HepG2 (cell line): ENCODE measurements around the gene POLR3K. TPM values are rescaled to one million over a fixed set of nuclear protein-coding genes. Genes with fewer than 3 reads are reported as not detected.
A peak's percentile ranks its signal among the peaks of the same experiment; 100 is the strongest.

Experiments used
- DMAP1 ChIP-seq: IDR thresholded peaks from 2 replicates; pipeline ENCODE4 v1.6.1; 2016
- ELF3 ChIP-seq: IDR thresholded peaks from 2 replicates; pipeline ENCODE4 v1.6.1; 2016; ENCODE audit warnings: missing genetic modification reagents, missing compliant biosample characterization
- FIP1L1 ChIP-seq: fragments of 200-400 bp; formaldehyde crosslinking; IDR thresholded peaks from 2 replicates; pipeline ENCODE4 v1.6.1; 2018; ENCODE audit warnings: low read depth, mild to moderate bottlenecking, low read length, moderate library complexity, borderline replicate concordance; ENCODE audit not compliant: insufficient read depth
- HNF1B ChIP-seq: sonication (generic); formaldehyde crosslinking; IDR thresholded peaks from 2 replicates; pipeline ENCODE4 v1.5.1; 2020; ENCODE audit warnings: mild to moderate bottlenecking, moderate library complexity, missing genetic modification reagents
- SRF ChIP-seq: IDR thresholded peaks from 2 replicates; pipeline ENCODE4 v1.6.1; 2011; ENCODE audit warnings: mild to moderate bottlenecking, low read depth, low read length, moderate library complexity
- STAG1 ChIP-seq: sonication (generic); formaldehyde crosslinking; IDR thresholded peaks from 2 replicates; pipeline ENCODE4 v1.4.0; 2020; ENCODE audit warnings: missing genetic modification reagents
- ZBTB7B ChIP-seq: sonication (generic); formaldehyde crosslinking; IDR thresholded peaks from 2 replicates; pipeline ENCODE4 v1.4.0; 2020; ENCODE audit warnings: missing genetic modification reagents
- ZNF225 ChIP-seq: sonication (generic); formaldehyde crosslinking; IDR thresholded peaks from 2 replicates; pipeline ENCODE4 v1.4.0; 2020; ENCODE audit warnings: mild to moderate bottlenecking, missing genetic modification reagents
- ZNF274 ChIP-seq: sonication (generic); formaldehyde crosslinking; IDR thresholded peaks from 2 replicates; pipeline ENCODE4 v1.5.1; 2020; ENCODE audit warnings: mild to moderate bottlenecking, missing genetic modification reagents
- ZNF335 ChIP-seq: sonication (generic); formaldehyde crosslinking; IDR thresholded peaks from 2 replicates; pipeline ENCODE4 v1.4.0; 2020; ENCODE audit warnings: missing genetic modification reagents
- ZNF350 ChIP-seq: sonication (generic); formaldehyde crosslinking; IDR thresholded peaks from 2 replicates; pipeline ENCODE4 v1.4.0; 2020; ENCODE audit warnings: mild to moderate bottlenecking, low read depth, missing genetic modification reagents, borderline replicate concordance
- ZNF382 ChIP-seq: sonication (generic); formaldehyde crosslinking; IDR thresholded peaks from 2 replicates; pipeline ENCODE4 v1.5.0; 2020; ENCODE audit warnings: missing genetic modification reagents, mild to moderate bottlenecking, borderline replicate concordance
- ZNF451 ChIP-seq: sonication (generic); formaldehyde crosslinking; IDR thresholded peaks from 2 replicates; pipeline ENCODE4 v1.5.0; 2020; ENCODE audit warnings: mild to moderate bottlenecking, missing genetic modification reagents
- ZSCAN12 ChIP-seq: sonication (generic); formaldehyde crosslinking; IDR thresholded peaks from 2 replicates; pipeline ENCODE4 v1.9.0; 2021; ENCODE audit warnings: mild to moderate bottlenecking, missing genetic modification reagents
- polyA plus RNA-seq, 8 experiments: library from polyadenylated mRNA; depleted of rRNA in 3 of 8; stranded (reverse) in 7 of 8; unstranded in 1 of 8; fragments of >200 nt; fragmentation: Illumina TruSeq in 4 of 8; extraction: Trizol in 4 of 8; gene quantifications; 2 replicates each; pipeline versions ENCODE4 v1.2.1 to v1.2.3, GENCODE V29; 2011 to 2016; ENCODE audit warnings: low read depth in 4 of 8, missing spikeins in 1 of 8, mixed read lengths in 1 of 8; ENCODE audit not compliant: insufficient read depth in 1 of 8
- total RNA-seq, 5 experiments: library from RNA; depleted of rRNA; stranded (reverse); fragments of >200 nt; fragmentation: Illumina TruSeq; extraction: Trizol; gene quantifications; 2 replicates each; pipeline ENCODE4 v1.2.3, GENCODE V29; 2016; ENCODE audit warnings: low read depth in 1 of 5
- TF ChIP-seq, protein P1 (sequence below): IDR thresholded peaks from 2 replicates; pipeline ENCODE4 v1.4.0; 2020; ENCODE audit warnings: mild to moderate bottlenecking, missing genetic modification reagents
- TF ChIP-seq, protein P2 (sequence below): sonication (generic); formaldehyde crosslinking; IDR thresholded peaks from 2 replicates; pipeline ENCODE4 v1.5.0; 2020; ENCODE audit warnings: missing genetic modification reagents
- TF ChIP-seq, protein P3 (sequence below): sonication (generic); formaldehyde crosslinking; IDR thresholded peaks from 2 replicates; pipeline ENCODE4 v1.5.1; 2020; ENCODE audit warnings: missing genetic modification reagents, mild to moderate bottlenecking, borderline replicate concordance
- TF ChIP-seq, protein P4 (sequence below): sonication (generic); formaldehyde crosslinking; IDR thresholded peaks from 2 replicates; pipeline ENCODE4 v1.4.0; 2020; ENCODE audit warnings: missing genetic modification reagents

POLR3K gene
- total and polyA plus RNA-seq, 2 of the 13 experiments (the other 11 are each of a cell fraction or from before 2014, with no cell fraction given) = 14.8 to 18.8 TPM

- TF ChIP-seq, protein P1, sequence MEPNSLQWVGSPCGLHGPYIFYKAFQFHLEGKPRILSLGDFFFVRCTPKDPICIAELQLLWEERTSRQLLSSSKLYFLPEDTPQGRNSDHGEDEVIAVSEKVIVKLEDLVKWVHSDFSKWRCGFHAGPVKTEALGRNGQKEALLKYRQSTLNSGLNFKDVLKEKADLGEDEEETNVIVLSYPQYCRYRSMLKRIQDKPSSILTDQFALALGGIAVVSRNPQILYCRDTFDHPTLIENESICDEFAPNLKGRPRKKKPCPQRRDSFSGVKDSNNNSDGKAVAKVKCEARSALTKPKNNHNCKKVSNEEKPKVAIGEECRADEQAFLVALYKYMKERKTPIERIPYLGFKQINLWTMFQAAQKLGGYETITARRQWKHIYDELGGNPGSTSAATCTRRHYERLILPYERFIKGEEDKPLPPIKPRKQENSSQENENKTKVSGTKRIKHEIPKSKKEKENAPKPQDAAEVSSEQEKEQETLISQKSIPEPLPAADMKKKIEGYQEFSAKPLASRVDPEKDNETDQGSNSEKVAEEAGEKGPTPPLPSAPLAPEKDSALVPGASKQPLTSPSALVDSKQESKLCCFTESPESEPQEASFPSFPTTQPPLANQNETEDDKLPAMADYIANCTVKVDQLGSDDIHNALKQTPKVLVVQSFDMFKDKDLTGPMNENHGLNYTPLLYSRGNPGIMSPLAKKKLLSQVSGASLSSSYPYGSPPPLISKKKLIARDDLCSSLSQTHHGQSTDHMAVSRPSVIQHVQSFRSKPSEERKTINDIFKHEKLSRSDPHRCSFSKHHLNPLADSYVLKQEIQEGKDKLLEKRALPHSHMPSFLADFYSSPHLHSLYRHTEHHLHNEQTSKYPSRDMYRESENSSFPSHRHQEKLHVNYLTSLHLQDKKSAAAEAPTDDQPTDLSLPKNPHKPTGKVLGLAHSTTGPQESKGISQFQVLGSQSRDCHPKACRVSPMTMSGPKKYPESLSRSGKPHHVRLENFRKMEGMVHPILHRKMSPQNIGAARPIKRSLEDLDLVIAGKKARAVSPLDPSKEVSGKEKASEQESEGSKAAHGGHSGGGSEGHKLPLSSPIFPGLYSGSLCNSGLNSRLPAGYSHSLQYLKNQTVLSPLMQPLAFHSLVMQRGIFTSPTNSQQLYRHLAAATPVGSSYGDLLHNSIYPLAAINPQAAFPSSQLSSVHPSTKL = no peak
- peak; percentile 51 for TF ChIP-seq ZNF274 (CRISPR knock-in tag)
- TF ChIP-seq DMAP1 (CRISPR knock-in tag) = no peak
- no peak for TF ChIP-seq ZNF350
- TF ChIP-seq ZNF382 (CRISPR knock-in tag) = no peak
- TF ChIP-seq, protein P2, sequence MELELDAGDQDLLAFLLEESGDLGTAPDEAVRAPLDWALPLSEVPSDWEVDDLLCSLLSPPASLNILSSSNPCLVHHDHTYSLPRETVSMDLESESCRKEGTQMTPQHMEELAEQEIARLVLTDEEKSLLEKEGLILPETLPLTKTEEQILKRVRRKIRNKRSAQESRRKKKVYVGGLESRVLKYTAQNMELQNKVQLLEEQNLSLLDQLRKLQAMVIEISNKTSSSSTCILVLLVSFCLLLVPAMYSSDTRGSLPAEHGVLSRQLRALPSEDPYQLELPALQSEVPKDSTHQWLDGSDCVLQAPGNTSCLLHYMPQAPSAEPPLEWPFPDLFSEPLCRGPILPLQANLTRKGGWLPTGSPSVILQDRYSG = no peak
- no peak for TF ChIP-seq ZNF335 (CRISPR knock-in tag)
- no peak for TF ChIP-seq STAG1 (CRISPR knock-in tag)
- TF ChIP-seq ELF3 (CRISPR knock-in tag) = no peak; the same call in none of the 2 replicates
- TF ChIP-seq ZNF225 (CRISPR knock-in tag) = no peak
- TF ChIP-seq, protein P3, sequence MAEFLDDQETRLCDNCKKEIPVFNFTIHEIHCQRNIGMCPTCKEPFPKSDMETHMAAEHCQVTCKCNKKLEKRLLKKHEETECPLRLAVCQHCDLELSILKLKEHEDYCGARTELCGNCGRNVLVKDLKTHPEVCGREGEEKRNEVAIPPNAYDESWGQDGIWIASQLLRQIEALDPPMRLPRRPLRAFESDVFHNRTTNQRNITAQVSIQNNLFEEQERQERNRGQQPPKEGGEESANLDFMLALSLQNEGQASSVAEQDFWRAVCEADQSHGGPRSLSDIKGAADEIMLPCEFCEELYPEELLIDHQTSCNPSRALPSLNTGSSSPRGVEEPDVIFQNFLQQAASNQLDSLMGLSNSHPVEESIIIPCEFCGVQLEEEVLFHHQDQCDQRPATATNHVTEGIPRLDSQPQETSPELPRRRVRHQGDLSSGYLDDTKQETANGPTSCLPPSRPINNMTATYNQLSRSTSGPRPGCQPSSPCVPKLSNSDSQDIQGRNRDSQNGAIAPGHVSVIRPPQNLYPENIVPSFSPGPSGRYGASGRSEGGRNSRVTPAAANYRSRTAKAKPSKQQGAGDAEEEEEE (CRISPR knock-in tag) = no peak
- TF ChIP-seq ZSCAN12 = no peak
- no peak for TF ChIP-seq HNF1B (CRISPR knock-in tag)
- no peak for TF ChIP-seq ZNF451 (CRISPR knock-in tag)
- TF ChIP-seq SRF = no peak
- TF ChIP-seq FIP1L1 = no peak
- TF ChIP-seq, protein P4, sequence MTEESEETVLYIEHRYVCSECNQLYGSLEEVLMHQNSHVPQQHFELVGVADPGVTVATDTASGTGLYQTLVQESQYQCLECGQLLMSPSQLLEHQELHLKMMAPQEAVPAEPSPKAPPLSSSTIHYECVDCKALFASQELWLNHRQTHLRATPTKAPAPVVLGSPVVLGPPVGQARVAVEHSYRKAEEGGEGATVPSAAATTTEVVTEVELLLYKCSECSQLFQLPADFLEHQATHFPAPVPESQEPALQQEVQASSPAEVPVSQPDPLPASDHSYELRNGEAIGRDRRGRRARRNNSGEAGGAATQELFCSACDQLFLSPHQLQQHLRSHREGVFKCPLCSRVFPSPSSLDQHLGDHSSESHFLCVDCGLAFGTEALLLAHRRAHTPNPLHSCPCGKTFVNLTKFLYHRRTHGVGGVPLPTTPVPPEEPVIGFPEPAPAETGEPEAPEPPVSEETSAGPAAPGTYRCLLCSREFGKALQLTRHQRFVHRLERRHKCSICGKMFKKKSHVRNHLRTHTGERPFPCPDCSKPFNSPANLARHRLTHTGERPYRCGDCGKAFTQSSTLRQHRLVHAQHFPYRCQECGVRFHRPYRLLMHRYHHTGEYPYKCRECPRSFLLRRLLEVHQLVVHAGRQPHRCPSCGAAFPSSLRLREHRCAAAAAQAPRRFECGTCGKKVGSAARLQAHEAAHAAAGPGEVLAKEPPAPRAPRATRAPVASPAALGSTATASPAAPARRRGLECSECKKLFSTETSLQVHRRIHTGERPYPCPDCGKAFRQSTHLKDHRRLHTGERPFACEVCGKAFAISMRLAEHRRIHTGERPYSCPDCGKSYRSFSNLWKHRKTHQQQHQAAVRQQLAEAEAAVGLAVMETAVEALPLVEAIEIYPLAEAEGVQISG (CRISPR knock-in tag) = no peak
- peak; percentile 8; the same call in 1 of the 2 replicates for TF ChIP-seq ZBTB7B (CRISPR knock-in tag)
Observed at GRCh38 chr16:76535-77272, 23.3 kb upstream of the POLR3K start (continued).
